ENCODE results near the gene CCDC117. TPM values are rescaled to one million over a fixed set of nuclear protein-coding genes. Genes with fewer than 3 reads are reported as not detected.
A peak's percentile ranks its signal among the peaks of the same experiment; 100 is the strongest.

Gene CCDC117
- total RNA-seq, 1 experiment from 2014 or later, result 33.5 TPM

GRCh38 chr22:28741785-28742561, 30.5 kb upstream of the CCDC117 start, which contains the start of the genes CHEK2 and HSCB:
Gene CHEK2 (minus strand): TSS chr22:28741820. CDS start chr22:28734721, 7,099 bp downstream.
Gene HSCB (plus strand): TSS chr22:28742039. CDS start chr22:28742096, 57 bp downstream.
- no peaks in the 10 kb centered on the region for H3K27me3 ChIP-seq (replicated peaks; ENCODE audit: insufficient read depth, low read depth, low read length, poor library complexity)
- BruUV-seq (replicated peaks), result no TSS peak
- intact Hi-C loops (cut with micrococcal nuclease; ENCODE audit: unreplicated experiment), result loop anchor here (1.0 kb wide), 1 partner anchor 31 kb away; no protein-coding TSS in a partner anchor
- H3K9me3 ChIP-seq (ENCODE audit: low read depth, low read length, poor library complexity, severe bottlenecking), result no peaks in the 10 kb centered on the region
- H3K4me3 ChIP-seq (ENCODE audit: low read depth, low read length, poor library complexity, severe bottlenecking), result peak within 1 kb of the TSS; percentile 79
- CTCF ChIA-PET, result no interaction called here
- peaks cover 37% of the 10 kb centered on the region for H3K36me3 ChIP-seq (ENCODE audit: insufficient read depth, low read length, poor library complexity, severe bottlenecking)
- peak; percentile 100 for DNase-seq (ENCODE audit: low spot score)
- TF ChIP-seq EZH2 (IDR thresholded peaks at IDR 0.05; ENCODE audit: borderline replicate concordance, low read depth, low read length, poor library complexity, severe bottlenecking), result no peak
- TF ChIP-seq CTCF (conservative IDR thresholded peaks at IDR 0.05; ENCODE audit: low read depth, low read length), result peak; percentile 40; the same call in 1 of the 2 replicates
- POLR2A ChIA-PET (ENCODE audit: low non-redundant PET), result interaction anchor here (0.6 kb wide), 1 partner anchor 17 kb away, joined by 3 read pairs; no protein-coding TSS in a partner anchor
- H3K4me1 ChIP-seq (ENCODE audit: insufficient read depth, low read length, poor library complexity, severe bottlenecking), result peaks cover 7% of the 10 kb centered on the region
- H3K27ac ChIP-seq (ENCODE audit: low read depth, low read length, poor library complexity, severe bottlenecking), result peak within 1 kb of the TSS; percentile 94

DNA sequence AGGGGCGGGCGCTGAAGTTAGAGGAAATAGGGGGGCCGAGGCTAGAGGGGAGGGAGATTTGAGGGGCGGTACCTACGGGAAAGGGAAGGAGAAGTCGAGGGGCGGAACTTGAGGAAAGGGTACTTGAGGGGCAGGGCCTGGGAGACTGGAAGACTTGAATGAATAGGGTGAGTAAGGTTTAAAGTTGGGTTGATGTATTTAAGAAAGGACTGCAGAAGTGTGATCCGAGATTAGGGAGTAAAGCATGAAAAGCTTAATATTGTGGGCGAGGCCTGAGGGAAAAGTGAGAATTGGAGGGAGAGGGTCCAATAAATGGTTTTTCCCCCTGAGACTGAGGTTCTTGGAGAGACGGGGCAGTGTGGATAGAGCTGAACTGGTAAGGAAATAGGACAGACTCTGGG, 29.9 kb upstream of the CCDC117 start:
- Histone ChIP-seq H3K9me3 (ENCODE audit: low read depth, low read length, poor library complexity, severe bottlenecking) (no peaks in the 10 kb centered on the region), H3K27me3 (replicated peaks; ENCODE audit: insufficient read depth, low read depth, low read length, poor library complexity) (no peaks in the 10 kb centered on the region), H3K4me1 (ENCODE audit: insufficient read depth, low read length, poor library complexity, severe bottlenecking) (peaks cover 7% of the 10 kb centered on the region), H3K4me3 (ENCODE audit: low read depth, low read length, poor library complexity, severe bottlenecking) (peak overlapping the region; percentile 79), H3K36me3 (ENCODE audit: insufficient read depth, low read length, poor library complexity, severe bottlenecking) (peaks cover 42% of the 10 kb centered on the region), H3K27ac (ENCODE audit: low read depth, low read length, poor library complexity, severe bottlenecking) (peak overlapping the region; percentile 94)
- no peak for DNase-seq (ENCODE audit: low spot score)
- BruUV-seq (replicated peaks), result no TSS peak
- intact Hi-C loops (cut with micrococcal nuclease; ENCODE audit: unreplicated experiment), result loop anchor here (1.0 kb wide), 1 partner anchor 31 kb away; no protein-coding TSS in a partner anchor
- CTCF ChIA-PET, result no interaction called here
- TF ChIP-seq CTCF (conservative IDR thresholded peaks at IDR 0.05; ENCODE audit: low read depth, low read length), result no peak
- TF ChIP-seq EZH2 (IDR thresholded peaks at IDR 0.05; ENCODE audit: borderline replicate concordance, low read depth, low read length, poor library complexity, severe bottlenecking), result no peak
- POLR2A ChIA-PET (ENCODE audit: low non-redundant PET), result no interaction called here

- DNase-seq (ENCODE audit: low spot score), result no peak
- Histone ChIP-seq H3K27ac (ENCODE audit: low read depth, low read length, poor library complexity, severe bottlenecking) (no peak overlapping the region), H3K4me1 (ENCODE audit: insufficient read depth, low read length, poor library complexity, severe bottlenecking) (peaks cover 7% of the 10 kb centered on the region), H3K4me3 (ENCODE audit: low read depth, low read length, poor library complexity, severe bottlenecking) (no peak overlapping the region), H3K36me3 (ENCODE audit: insufficient read depth, low read length, poor library complexity, severe bottlenecking) (peaks cover 44% of the 10 kb centered on the region), H3K27me3 (replicated peaks; ENCODE audit: insufficient read depth, low read depth, low read length, poor library complexity) (no peaks in the 10 kb centered on the region), H3K9me3 (ENCODE audit: low read depth, low read length, poor library complexity, severe bottlenecking) (no peaks in the 10 kb centered on the region)
- ChIA-PET CTCF (no interaction called here), POLR2A (ENCODE audit: low non-redundant PET) (no interaction called here)
- intact Hi-C loops (cut with micrococcal nuclease; ENCODE audit: unreplicated experiment), result no loop called here
- TF ChIP-seq CTCF (conservative IDR thresholded peaks at IDR 0.05; ENCODE audit: low read depth, low read length), result no peak
- no peak for TF ChIP-seq EZH2 (IDR thresholded peaks at IDR 0.05; ENCODE audit: borderline replicate concordance, low read depth, low read length, poor library complexity, severe bottlenecking)
- no TSS peak for BruUV-seq (replicated peaks)
These were observed 28.6 kb upstream of the CCDC117 start for GRCh38 chr22:28743852-28744251.
